ENCODE measurements around the gene CLDN22. TPM values are rescaled to one million over a fixed set of nuclear protein-coding genes. Genes with fewer than 3 reads are reported as not detected.

CLDN22 gene
- total RNA-seq, 2 donors from 2014 or later, result not detected

DNA sequence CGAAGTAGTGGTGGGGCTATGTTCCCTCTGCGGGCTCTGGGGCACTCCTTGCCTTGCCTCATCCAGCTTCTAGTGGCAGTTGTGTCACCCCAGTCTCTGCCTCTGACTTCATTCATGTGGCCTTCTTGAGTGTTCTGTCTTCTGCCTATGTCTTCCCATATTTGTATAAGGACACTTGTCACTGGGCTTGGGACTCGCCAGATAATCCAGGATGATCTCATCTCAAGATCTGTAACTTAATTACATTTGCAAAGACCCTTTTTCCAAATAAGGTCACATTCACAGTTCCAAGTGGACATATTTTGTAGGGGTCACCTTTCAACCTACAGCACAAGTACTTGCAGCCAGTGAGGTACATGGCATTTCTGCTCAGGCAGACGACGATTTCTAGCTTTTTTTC lies 32.5 kb upstream of the CLDN22 start:
- H3K4me1 Mint-ChIP-seq, result peaks cover 4% of the 10 kb centered on the region
- ATAC-seq (replicated peaks), result no peak

DNA sequence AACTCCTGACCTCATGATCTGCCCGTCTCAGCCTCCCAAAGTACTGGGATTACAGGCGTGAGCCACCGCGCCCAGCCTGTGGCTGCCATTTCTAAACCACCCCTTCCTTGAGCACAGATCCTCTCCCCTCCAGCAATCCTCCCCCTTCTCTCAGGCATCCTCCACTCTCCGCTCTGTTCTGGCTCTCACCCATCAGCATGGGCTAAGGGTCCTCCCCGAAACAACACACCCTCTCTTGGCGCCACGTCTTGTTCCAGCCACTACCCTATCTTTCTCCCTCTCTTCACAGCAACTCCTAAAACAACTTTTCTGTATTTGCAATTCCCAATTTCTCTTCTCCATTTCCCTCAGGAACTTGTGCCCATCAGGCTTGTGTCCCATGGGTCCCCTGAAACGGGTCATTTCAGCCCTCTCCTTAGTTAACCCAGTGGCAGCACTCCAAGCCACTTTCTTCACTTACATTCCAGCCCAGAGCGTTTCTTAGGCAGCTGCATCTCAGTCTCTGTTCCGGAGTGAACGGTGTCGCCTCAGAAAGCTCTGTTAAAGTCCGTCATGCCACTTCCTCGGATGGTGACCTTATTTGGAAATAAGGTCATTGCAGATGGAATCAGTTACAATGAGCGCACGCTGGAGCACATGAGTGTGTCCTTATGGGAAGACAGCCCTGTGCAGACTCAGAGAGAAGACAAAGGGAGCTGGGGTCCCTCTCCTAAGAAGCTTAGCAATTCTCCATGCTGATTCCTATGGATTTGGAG lies 30.4 kb upstream of the CLDN22 start:
- Mint-ChIP-seq H3K27ac (peak overlapping the region; percentile 18), H3K27me3 (peaks cover 9% of the 10 kb centered on the region), H3K36me3 (ENCODE audit: low read depth) (no peaks in the 10 kb centered on the region), H3K4me3 (peak overlapping the region; percentile 34), H3K4me1 (peaks cover 4% of the 10 kb centered on the region), H3K9me3 (no peaks in the 10 kb centered on the region)
- no peak for ATAC-seq (replicated peaks)

More for the DNA sequence above, 32.5 kb upstream of the CLDN22 start:
- H3K4me3 Mint-ChIP-seq, result no peak overlapping the region
- no peaks in the 10 kb centered on the region for H3K36me3 Mint-ChIP-seq (ENCODE audit: low read depth)
- no peak overlapping the region for H3K27ac Mint-ChIP-seq
- H3K9me3 Mint-ChIP-seq, result no peaks in the 10 kb centered on the region
- peaks cover 12% of the 10 kb centered on the region for H3K27me3 Mint-ChIP-seq

DNA sequence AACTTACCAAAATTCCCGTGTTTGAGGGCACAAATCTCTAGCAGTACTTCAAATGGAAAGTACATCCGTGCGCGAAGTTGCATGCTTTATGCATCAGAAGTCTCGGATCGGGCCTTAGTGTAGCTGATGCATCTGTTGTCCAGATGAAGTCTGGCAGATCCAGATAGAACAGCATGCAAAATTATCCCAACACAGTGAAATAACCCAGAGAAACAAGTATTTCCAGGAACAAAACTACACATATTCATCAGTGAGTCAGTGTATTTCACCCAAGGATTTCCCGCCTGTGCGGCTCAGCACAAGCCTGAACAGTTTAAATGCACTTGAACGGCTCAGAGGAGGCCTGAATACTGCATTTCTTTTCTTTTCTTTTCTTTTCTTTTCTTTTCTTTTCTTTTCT lies 29.6 kb upstream of the CLDN22 start:
- ATAC-seq (replicated peaks), result peak; percentile 51
- H3K9me3 Mint-ChIP-seq, result no peaks in the 10 kb centered on the region
- H3K36me3 Mint-ChIP-seq (ENCODE audit: low read depth), result no peaks in the 10 kb centered on the region
- peaks cover 9% of the 10 kb centered on the region for H3K27me3 Mint-ChIP-seq
- peak overlapping the region; percentile 61 for H3K4me3 Mint-ChIP-seq
- peak overlapping the region; percentile 84 for H3K27ac Mint-ChIP-seq
- peaks cover 4% of the 10 kb centered on the region for H3K4me1 Mint-ChIP-seq

DNA sequence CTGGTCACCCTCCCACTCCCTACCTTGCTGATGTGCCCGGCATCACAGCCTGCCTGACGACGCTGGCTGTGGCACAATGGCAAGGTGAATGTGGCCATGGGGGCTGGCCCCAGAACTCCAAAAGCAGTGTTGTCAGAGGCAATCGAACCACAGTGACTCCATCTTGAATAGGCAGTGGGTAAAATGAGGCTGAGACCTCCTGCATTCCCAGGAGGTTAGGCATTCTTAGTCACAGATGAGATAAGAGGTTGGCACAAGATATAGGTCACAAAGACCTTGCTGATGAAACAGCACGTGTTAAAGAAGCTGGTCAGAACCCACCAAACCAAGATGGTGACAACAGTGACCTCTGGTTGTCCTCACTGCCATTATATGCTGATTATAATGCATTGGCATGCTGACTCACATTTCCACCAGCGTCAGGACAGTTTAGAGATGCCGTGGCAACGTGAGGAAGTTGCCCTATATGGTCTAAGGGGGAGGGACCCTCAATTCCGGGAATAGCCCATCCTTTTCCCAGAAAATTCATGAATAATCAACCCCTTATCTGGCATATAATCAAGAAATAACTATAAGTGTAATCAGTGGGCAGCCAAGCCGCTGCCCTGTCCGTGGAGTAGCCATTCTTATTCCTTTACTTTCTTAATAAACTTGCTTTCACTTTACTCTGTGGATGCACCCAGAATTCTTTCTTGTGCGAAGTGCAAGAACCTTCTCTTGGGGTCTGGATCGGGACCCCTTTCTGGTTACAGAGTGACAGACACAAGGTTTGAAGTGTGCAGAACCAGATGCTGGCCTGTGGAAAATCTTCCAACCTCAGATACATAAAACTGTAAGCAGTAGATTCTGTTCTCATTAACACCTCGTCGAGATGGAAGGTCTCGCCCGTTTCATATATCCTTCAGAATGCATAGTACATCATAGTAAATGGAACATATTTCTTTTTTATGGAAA lies 28.9 kb upstream of the CLDN22 start:
- Mint-ChIP-seq H3K9me3 (no peaks in the 10 kb centered on the region), H3K4me3 (peak overlapping the region; percentile 61), H3K27ac (peak overlapping the region; percentile 84), H3K27me3 (peaks cover 9% of the 10 kb centered on the region), H3K36me3 (ENCODE audit: low read depth) (no peaks in the 10 kb centered on the region), H3K4me1 (peaks cover 4% of the 10 kb centered on the region)
- peak; percentile 95 for ATAC-seq (replicated peaks)

DNA sequence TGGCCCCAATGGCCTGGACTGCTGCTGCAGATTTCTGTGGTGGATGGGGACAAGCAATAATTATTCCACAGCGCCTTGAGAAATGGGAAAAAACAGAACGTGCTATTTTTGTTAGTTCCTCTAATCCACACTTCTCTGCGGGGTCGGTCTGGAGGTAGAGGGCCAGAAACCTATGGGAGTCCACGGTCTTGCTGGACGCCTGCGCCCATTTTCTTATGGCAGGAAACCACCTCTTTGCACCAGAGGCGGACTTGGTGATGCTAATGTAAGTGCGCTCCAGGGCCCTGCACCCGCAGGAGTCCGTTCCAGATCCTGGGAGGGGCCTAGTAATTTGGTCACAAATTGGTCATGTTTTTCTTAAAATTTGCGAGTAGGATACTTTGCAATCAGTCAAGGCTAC lies 28.1 kb upstream of the CLDN22 start:
- no peak for ATAC-seq (replicated peaks)
- Mint-ChIP-seq H3K9me3 (no peaks in the 10 kb centered on the region), H3K4me1 (peaks cover 4% of the 10 kb centered on the region), H3K36me3 (ENCODE audit: low read depth) (no peaks in the 10 kb centered on the region), H3K27me3 (peaks cover 9% of the 10 kb centered on the region), H3K4me3 (peak overlapping the region; percentile 61), H3K27ac (no peak overlapping the region)

DNA sequence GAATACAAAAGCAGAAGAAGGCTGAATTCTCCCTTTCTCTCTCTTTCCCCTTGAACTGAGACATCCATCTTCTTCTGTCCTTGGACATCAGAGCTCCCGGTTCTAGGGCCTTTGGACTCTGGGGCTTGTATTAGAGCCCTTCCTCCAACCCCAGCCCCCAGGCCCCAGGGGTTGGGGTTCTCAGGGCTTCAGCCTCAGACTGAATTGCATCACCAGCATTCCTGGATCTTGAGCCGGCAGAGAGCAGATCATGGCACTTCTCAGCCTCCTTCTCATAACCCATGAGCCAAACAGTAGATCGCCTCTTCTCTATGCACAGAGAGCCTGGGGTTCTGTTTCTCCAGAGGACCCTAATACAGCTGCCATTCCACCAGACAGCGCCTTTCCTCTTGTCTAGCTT lies 27.5 kb upstream of the CLDN22 start:
- H3K27ac Mint-ChIP-seq, result peak overlapping the region; percentile 59
- peaks cover 9% of the 10 kb centered on the region for H3K27me3 Mint-ChIP-seq
- no peak overlapping the region for H3K4me3 Mint-ChIP-seq
- H3K9me3 Mint-ChIP-seq, result no peaks in the 10 kb centered on the region
- H3K36me3 Mint-ChIP-seq (ENCODE audit: low read depth), result no peaks in the 10 kb centered on the region
- ATAC-seq (replicated peaks), result no peak
- H3K4me1 Mint-ChIP-seq, result peaks cover 4% of the 10 kb centered on the region

DNA sequence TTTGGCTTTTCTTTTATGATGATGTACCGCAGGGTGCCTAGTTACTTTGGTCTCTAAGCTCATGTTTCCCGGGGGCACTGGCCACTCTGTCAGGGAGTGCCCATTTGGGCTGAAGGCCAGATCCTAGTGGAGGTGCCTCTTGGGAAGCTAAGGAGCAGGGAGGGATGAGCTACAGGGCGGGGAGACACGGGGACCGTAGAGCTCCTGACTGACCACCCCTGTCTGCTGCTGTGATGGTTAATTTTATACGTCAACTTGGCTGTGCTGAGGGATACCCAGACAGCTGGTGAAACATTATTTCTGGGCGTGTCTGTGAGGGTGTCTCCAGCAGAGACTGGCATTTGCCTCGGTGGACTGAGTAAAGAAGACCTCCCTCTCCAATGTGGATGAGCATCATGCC lies 27.1 kb upstream of the CLDN22 start:
- peaks cover 9% of the 10 kb centered on the region for H3K27me3 Mint-ChIP-seq
- peak overlapping the region; percentile 59 for H3K27ac Mint-ChIP-seq
- peaks cover 4% of the 10 kb centered on the region for H3K4me1 Mint-ChIP-seq
- no peaks in the 10 kb centered on the region for H3K9me3 Mint-ChIP-seq
- ATAC-seq (replicated peaks), result no peak
- H3K36me3 Mint-ChIP-seq (ENCODE audit: low read depth), result no peaks in the 10 kb centered on the region
- no peak overlapping the region for H3K4me3 Mint-ChIP-seq

DNA sequence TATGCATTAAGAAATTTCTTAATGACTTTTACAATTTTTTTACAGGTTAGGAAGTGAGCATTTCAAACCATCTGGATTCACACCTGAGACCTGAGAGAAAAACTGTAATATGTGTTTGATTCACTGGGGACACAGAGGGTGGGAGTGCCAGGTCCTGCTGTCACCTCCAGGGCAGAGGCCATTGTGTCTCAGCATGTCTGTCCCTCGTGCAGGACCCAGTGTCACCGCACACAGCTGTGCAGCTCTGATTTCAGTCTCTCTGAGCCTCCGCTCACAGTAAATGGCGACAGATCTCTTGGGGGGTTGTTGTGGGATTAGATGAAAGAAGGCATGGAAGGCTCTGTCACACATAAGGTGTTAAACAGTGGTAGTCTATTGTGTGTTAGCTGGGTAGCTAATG lies 25.2 kb upstream of the CLDN22 start:
- Mint-ChIP-seq H3K27me3 (peaks cover 3% of the 10 kb centered on the region), H3K4me1 (peaks cover 4% of the 10 kb centered on the region), H3K36me3 (ENCODE audit: low read depth) (no peaks in the 10 kb centered on the region), H3K9me3 (no peaks in the 10 kb centered on the region), H3K4me3 (no peak overlapping the region), H3K27ac (no peak overlapping the region)
- ATAC-seq (replicated peaks), result no peak

DNA sequence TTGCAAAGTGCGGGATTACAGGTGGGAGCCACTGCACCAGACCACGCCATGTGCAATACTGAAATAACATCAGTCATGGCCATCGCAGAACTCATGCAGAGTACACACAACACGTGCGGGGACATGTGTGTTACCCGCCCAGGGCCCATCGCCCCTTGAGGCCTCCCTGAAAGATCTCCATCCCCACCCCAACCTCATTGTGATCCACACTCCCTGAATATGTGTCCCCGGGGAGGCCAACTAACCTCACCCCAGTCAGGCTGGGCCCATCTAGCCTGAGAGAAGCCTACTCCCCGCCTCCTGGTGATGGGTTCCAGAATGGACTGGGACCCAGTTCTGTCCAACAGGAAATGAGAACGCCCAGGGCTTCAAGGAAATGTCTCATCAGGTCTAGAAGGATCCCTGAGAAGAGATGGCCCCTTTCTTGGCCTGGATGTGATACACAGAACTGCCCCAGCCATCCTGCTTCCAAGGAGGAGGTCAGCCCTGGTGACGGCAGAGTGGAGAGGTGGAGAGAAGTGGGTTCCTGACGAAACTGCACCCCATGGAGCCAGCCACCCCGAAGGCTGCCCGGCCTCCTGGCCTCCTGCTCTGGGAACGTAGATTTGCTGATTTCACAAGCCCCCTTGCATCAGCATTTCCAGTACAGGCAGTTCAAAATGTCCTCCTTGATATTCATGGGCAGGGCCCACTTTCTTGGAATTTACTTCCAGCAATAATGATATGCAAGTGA lies 24.6 kb upstream of the CLDN22 start:
- Mint-ChIP-seq H3K4me3 (no peak overlapping the region), H3K9me3 (no peaks in the 10 kb centered on the region), H3K4me1 (peaks cover 4% of the 10 kb centered on the region)

DNA sequence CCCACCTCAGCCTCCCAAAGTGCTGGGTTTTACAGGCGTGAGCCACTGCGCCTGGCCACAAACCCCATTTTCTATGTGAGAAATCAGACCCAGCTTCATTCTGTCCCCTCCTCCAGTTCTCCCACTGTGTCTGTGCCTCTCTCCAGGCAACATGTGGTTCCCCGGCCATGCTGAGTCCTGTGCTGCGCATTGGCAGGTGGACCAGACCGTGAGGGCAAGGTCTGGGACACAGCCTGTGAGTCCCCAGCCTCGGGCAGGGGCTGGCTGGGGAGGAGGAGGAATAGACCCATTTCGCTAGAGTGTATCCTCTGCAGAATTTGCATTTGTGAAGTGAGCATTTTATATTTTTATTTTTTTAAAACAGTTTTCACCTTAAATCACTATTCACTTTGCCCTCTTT lies 23.7 kb upstream of the CLDN22 start:
- H3K36me3 Mint-ChIP-seq (ENCODE audit: low read depth), result no peaks in the 10 kb centered on the region
- no peak overlapping the region for H3K4me3 Mint-ChIP-seq
- no peak for ATAC-seq (replicated peaks)
- H3K4me1 Mint-ChIP-seq, result peaks cover 3% of the 10 kb centered on the region
- H3K9me3 Mint-ChIP-seq, result no peaks in the 10 kb centered on the region
- H3K27ac Mint-ChIP-seq, result no peak overlapping the region
- H3K27me3 Mint-ChIP-seq, result peaks cover 3% of the 10 kb centered on the region

More for the DNA sequence above, 24.6 kb upstream of the CLDN22 start:
- Mint-ChIP-seq H3K27ac (no peak overlapping the region), H3K27me3 (peaks cover 3% of the 10 kb centered on the region), H3K36me3 (ENCODE audit: low read depth) (no peaks in the 10 kb centered on the region)
- no peak for ATAC-seq (replicated peaks)

DNA sequence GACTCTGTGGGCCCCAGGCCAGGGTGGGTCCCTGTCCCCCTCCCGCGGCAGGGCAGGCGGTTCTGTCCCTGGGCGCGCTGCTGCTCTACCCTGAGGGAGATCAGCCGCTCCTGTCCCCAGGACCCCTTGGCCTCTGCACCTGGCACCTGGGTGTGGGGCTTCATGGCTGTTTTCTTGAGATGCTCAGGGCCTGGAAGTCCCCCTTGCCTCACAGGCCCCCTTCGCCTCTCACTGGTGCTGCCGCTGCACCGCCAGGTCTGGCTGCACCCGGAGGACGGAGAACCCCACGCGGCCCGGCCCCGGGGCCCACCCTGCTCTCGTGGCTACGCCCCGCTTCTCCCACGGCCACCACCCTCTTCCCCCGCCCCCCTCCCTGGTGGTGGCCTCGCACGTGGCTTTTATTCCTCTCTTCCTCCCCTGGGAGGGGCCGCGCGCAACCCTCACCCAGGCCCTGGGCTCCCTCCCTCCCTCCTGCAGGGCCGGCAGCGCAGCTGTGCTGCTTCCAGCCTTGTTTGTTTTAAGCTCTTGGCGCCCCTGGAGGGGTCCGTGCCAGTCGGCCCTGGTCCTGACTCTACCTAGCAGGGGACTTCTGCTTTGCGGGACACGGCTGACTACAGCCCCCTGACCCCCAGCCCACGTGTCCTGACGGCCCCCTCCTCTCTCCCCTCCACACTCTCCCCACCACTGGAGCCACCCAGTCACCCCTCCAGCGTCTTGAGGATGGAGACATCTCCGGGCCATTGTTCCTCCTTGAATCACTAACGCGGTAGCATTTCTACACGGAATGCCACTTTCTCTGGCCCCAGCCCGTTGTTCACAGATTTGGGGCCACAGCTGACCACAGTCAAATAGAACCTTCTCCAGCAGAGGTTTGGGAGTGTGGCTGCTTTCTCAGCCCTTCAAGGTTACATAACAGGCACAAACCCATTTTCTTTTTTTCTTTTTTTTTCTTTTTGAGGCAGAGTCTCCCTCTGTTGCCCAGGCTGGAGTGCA lies 22.8 kb upstream of the CLDN22 start:
- Mint-ChIP-seq H3K36me3 (ENCODE audit: low read depth) (no peaks in the 10 kb centered on the region), H3K4me3 (peak overlapping the region; percentile 55), H3K9me3 (no peaks in the 10 kb centered on the region), H3K27ac (no peak overlapping the region), H3K27me3 (peaks cover 3% of the 10 kb centered on the region), H3K4me1 (no peaks in the 10 kb centered on the region)
- ATAC-seq (replicated peaks), result peak; percentile 40

DNA sequence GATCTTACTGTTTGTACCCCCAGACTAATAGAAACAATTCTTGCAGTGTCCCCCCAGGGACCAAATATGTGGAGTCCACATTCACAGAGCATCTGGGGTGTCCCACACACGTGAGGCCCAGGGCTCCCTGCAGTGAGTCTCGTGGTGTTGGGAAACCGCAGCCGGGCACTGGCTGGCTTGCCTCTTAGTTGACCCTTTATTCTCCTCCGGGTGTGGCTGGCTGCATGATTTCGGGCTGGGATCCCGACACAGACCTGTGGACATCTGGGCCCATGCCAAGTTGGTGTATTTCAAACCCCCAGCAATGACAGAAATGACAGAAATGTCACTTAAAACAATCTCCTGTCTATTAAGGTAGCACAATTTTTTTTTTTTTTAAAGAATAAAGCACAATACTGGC lies 17.8 kb upstream of the CLDN22 start:
- ATAC-seq (replicated peaks), result no peak
- Mint-ChIP-seq H3K4me1 (no peaks in the 10 kb centered on the region), H3K36me3 (ENCODE audit: low read depth) (no peaks in the 10 kb centered on the region), H3K9me3 (no peaks in the 10 kb centered on the region), H3K4me3 (no peak overlapping the region), H3K27me3 (peaks cover 9% of the 10 kb centered on the region), H3K27ac (no peak overlapping the region)

DNA sequence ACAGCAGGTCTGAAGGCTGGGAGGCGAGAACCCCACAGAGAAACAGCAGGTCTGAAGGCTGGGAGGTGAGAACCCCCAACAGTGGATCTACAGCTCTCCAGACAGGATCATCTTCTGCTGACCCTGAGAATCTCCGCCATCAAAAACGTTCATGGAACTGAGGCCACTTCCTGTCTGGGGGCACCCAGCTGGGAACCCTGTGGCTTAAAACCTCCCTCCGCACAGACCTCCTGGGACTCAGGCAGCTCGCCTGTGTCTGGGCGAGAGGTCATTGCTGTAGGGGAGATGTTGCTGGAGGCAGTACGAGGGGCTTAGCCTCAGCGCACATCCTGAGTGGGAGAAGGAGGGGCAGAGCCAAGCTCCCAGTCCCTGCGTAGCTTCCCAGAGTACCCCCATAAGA lies 17.3 kb upstream of the CLDN22 start:
- Mint-ChIP-seq H3K4me1 (no peaks in the 10 kb centered on the region), H3K27me3 (peaks cover 11% of the 10 kb centered on the region), H3K4me3 (no peak overlapping the region), H3K27ac (no peak overlapping the region), H3K9me3 (no peaks in the 10 kb centered on the region), H3K36me3 (ENCODE audit: low read depth) (no peaks in the 10 kb centered on the region)
- no peak for ATAC-seq (replicated peaks)
